Measurements from ENCODE around the gene PCNT. TPM values are rescaled to one million over a fixed set of nuclear protein-coding genes. Genes with fewer than 3 reads are reported as not detected.

The PCNT gene
- total RNA-seq, 1 experiment from 2014 or later: 38.4 TPM

DNA sequence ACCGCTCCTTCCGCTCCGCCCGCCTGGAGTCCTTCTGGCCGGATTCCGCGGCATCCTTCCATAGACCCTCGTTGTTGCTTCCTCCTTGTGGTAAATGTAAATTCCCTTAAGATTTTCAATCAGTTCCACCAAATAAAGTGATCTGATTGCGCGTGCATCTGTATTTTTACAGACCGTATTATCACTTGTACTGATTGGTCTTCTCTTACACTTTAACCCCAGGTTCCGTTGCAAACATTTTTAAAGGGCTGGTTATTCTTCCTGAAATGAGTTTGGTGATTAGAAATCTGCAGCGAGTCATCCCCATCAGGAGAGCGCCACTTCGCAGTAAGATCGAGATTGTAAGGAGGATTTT, 37.3 kb upstream of the PCNT start:
- H3K27me3 Mint-ChIP-seq (ENCODE audit: insufficient read depth, unreplicated experiment): no peaks in the 10 kb centered on the region
- no TSS peak for BruUV-seq (replicated peaks)
- H3K27me3 ChIP-seq (replicated peaks; ENCODE audit: control insufficient read depth, insufficient read depth, low read length): no peaks in the 10 kb centered on the region
- no peaks in the 10 kb centered on the region for H3K36me3 ChIP-seq (ENCODE audit: control insufficient read depth, insufficient read depth, low read length)
- H3K4me1 ChIP-seq: peaks cover 12% of the 10 kb centered on the region
- DNase-seq: no peak
- TF ChIP-seq, protein P1, sequence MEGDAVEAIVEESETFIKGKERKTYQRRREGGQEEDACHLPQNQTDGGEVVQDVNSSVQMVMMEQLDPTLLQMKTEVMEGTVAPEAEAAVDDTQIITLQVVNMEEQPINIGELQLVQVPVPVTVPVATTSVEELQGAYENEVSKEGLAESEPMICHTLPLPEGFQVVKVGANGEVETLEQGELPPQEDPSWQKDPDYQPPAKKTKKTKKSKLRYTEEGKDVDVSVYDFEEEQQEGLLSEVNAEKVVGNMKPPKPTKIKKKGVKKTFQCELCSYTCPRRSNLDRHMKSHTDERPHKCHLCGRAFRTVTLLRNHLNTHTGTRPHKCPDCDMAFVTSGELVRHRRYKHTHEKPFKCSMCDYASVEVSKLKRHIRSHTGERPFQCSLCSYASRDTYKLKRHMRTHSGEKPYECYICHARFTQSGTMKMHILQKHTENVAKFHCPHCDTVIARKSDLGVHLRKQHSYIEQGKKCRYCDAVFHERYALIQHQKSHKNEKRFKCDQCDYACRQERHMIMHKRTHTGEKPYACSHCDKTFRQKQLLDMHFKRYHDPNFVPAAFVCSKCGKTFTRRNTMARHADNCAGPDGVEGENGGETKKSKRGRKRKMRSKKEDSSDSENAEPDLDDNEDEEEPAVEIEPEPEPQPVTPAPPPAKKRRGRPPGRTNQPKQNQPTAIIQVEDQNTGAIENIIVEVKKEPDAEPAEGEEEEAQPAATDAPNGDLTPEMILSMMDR (IDR thresholded peaks at IDR 0.05; ENCODE audit: insufficient read depth in 1 of 2, low read depth in 1 of 2, low read length in 1 of 2, severe bottlenecking in 1 of 2, unreplicated experiment in 1 of 2): no peak
- H3K9me3 ChIP-seq: no peaks in the 10 kb centered on the region
- no peaks in the 10 kb centered on the region for H3K9me3 Mint-ChIP-seq (ENCODE audit: unreplicated experiment)
- peak overlapping the region; percentile 68 for H3K4me3 ChIP-seq (ENCODE audit: low read depth, low read length)
- peaks cover 47% of the 10 kb centered on the region for H3K36me3 Mint-ChIP-seq (ENCODE audit: insufficient read depth, unreplicated experiment)
- peak overlapping the region; percentile 82 for H3K27ac Mint-ChIP-seq (ENCODE audit: unreplicated experiment)
- peak overlapping the region; percentile 88 for H3K4me3 Mint-ChIP-seq (ENCODE audit: unreplicated experiment)
- POLR2A ChIA-PET: no interaction called here
- intact Hi-C loops (cut with micrococcal nuclease; ENCODE audit: unreplicated experiment): loop anchor here (2.0 kb wide), 1 partner anchor 38 kb away; the partner anchor contains the start of gene PCNT
- peaks cover 7% of the 10 kb centered on the region for H3K4me1 Mint-ChIP-seq (ENCODE audit: low read depth, unreplicated experiment)
- CTCF ChIA-PET: no interaction called here

DNA sequence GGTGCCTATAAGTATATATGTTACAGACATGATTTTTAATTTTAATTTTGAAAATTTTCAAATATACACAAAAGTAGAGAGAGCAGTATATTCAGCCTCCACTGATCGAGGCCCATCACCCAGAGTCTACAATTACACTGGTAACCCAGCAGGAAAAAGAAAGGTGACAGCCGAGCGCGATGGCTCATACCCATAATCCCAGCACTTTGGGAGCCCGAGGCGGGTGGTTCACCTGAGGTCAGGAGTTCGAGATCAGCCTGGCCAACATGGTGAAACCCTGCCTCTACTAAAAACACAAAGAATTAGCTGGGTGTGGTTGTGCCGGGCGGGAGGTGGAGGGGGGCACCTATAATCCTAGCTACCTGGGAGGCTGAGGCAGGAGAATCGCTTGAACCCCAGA, 36.4 kb upstream of the PCNT start:
- Histone ChIP-seq H3K36me3 (ENCODE audit: control insufficient read depth, insufficient read depth, low read length) (no peaks in the 10 kb centered on the region), H3K9me3 (no peaks in the 10 kb centered on the region), H3K27me3 (replicated peaks; ENCODE audit: control insufficient read depth, insufficient read depth, low read length) (no peaks in the 10 kb centered on the region), H3K4me3 (ENCODE audit: low read depth, low read length) (0 out of 2 replicates have a peak overlapping the region, but pooled peaks have one; percentile 68), H3K4me1 (peaks cover 12% of the 10 kb centered on the region)
- DNase-seq: no peak
- peaks cover 7% of the 10 kb centered on the region for H3K4me1 Mint-ChIP-seq (ENCODE audit: low read depth, unreplicated experiment)
- H3K27me3 Mint-ChIP-seq (ENCODE audit: insufficient read depth, unreplicated experiment): no peaks in the 10 kb centered on the region
- CTCF ChIA-PET: no interaction called here
- H3K4me3 Mint-ChIP-seq (ENCODE audit: unreplicated experiment): peak overlapping the region; percentile 88
- intact Hi-C loops (cut with micrococcal nuclease; ENCODE audit: unreplicated experiment): loop anchor here (2.0 kb wide), 1 partner anchor 37 kb away; the partner anchor contains the start of gene PCNT
- POLR2A ChIA-PET: no interaction called here
- BruUV-seq (replicated peaks): no TSS peak
- no peaks in the 10 kb centered on the region for H3K9me3 Mint-ChIP-seq (ENCODE audit: unreplicated experiment)
- H3K36me3 Mint-ChIP-seq (ENCODE audit: insufficient read depth, unreplicated experiment): peaks cover 47% of the 10 kb centered on the region
- no peak overlapping the region for H3K27ac Mint-ChIP-seq (ENCODE audit: unreplicated experiment)
- TF ChIP-seq, protein P1 (IDR thresholded peaks at IDR 0.05; ENCODE audit: insufficient read depth in 1 of 2, low read depth in 1 of 2, low read length in 1 of 2, severe bottlenecking in 1 of 2, unreplicated experiment in 1 of 2): no peak

DNA sequence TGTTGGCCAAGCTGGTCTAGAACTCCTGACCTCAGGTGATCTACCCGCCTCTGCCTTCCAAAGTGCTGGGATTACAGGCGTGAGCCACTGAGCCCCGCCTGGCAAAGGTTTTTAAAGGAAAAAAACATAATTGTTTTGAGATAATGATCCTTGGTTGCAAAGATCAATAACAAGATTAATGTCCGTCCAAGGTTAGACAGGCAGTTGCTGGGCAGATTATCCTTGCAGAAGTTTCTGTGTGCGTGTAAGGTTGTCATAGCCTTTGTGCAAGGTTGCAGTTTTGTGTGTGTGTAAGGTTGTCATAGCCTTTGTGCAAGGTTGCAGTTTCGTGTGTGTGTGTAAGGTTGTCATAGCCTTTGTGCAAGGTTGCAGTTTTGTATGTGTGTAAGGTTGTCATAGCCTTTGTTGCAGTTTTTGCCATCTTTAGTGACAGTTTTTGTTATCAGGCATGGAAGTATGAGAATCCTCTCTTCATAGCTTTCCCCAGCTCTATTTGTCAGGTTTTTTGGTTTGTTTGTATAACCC, 34.2 kb upstream of the PCNT start:
- no peaks in the 10 kb centered on the region for H3K27me3 ChIP-seq (replicated peaks; ENCODE audit: control insufficient read depth, insufficient read depth, low read length)
- H3K27ac Mint-ChIP-seq (ENCODE audit: unreplicated experiment): no peak overlapping the region
- POLR2A ChIA-PET: no interaction called here
- H3K36me3 Mint-ChIP-seq (ENCODE audit: insufficient read depth, unreplicated experiment): peaks cover 32% of the 10 kb centered on the region
- BruUV-seq (replicated peaks): no TSS peak
- H3K4me1 ChIP-seq: peaks cover 6% of the 10 kb centered on the region
- no peaks in the 10 kb centered on the region for H3K4me1 Mint-ChIP-seq (ENCODE audit: low read depth, unreplicated experiment)
- H3K9me3 Mint-ChIP-seq (ENCODE audit: unreplicated experiment): no peaks in the 10 kb centered on the region
- H3K9me3 ChIP-seq: no peaks in the 10 kb centered on the region
- CTCF ChIA-PET: interaction anchor here (0.6 kb wide), 1 partner anchor 162 kb away, joined by 3 read pairs; no protein-coding TSS in a partner anchor
- TF ChIP-seq, protein P1 (IDR thresholded peaks at IDR 0.05; ENCODE audit: insufficient read depth in 1 of 2, low read depth in 1 of 2, low read length in 1 of 2, severe bottlenecking in 1 of 2, unreplicated experiment in 1 of 2): no peak
- no peaks in the 10 kb centered on the region for H3K27me3 Mint-ChIP-seq (ENCODE audit: insufficient read depth, unreplicated experiment)
- no peak overlapping the region for H3K4me3 Mint-ChIP-seq (ENCODE audit: unreplicated experiment)
- no peak for DNase-seq
- H3K4me3 ChIP-seq (ENCODE audit: low read depth, low read length): no peak overlapping the region
- intact Hi-C loops (cut with micrococcal nuclease; ENCODE audit: unreplicated experiment): no loop called here
- no peaks in the 10 kb centered on the region for H3K36me3 ChIP-seq (ENCODE audit: control insufficient read depth, insufficient read depth, low read length)
